GM18909 (cell line): Measurements from ENCODE around the gene DHDH.

Experiments
- ATAC-seq: cut with Tn5 transposase; IDR thresholded peaks from one replicate; pipeline ENCODE4 v1.9.1; 2021; ENCODE audit warnings: mild to moderate bottlenecking; ENCODE audit not compliant: unreplicated experiment, poor library complexity

Gene DHDH

DNA sequence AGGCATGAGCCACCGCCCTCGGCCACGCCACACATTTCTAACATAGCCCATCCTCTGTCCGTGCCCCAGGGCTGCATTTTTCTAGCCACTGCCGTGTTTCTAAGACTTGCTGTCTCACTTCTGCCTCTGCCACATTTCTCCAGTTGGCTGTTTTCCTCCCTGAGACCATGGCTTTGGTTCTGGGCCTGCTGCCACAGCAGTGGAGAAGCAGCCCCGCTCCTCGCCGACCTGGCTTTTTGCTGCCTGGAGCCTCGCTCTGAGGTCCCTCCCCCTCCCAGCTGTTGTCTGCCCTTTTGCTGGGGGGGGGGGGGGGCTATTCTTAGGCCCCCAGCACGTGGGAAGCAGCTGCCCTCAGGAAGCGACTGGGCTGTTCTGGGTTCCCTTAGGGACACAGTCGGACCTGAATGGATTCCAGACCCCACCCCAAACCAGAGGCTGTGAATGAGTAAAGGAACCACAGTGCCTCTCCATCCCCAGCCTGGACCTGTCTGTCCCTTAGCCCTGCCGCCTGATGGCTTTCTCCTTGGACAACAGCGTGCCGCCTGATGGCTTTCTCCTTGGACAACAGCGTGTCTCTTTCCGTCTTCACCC lies 56.3 kb downstream of the DHDH start:
- no peak for ATAC-seq

DNA sequence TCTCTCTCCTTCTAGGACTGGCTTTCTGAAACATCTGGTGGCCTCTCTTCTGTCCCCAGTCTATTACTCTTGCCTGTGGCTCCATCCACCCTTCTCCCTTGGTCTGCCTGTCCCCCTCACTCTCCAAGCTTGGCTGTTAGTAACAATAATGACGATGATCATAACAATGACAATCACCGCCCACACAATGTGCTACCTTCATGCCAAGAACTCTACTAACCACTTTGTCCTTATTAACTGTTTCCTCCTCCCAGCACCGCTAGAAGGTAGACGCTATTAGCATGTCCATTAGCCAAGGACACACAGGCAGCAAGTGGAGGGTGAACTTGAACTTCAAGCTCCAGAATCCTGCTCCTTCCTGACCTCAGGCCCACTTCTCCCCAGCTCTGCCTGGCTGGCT lies 56.9 kb downstream of the DHDH start:
- ATAC-seq = no peak

DNA sequence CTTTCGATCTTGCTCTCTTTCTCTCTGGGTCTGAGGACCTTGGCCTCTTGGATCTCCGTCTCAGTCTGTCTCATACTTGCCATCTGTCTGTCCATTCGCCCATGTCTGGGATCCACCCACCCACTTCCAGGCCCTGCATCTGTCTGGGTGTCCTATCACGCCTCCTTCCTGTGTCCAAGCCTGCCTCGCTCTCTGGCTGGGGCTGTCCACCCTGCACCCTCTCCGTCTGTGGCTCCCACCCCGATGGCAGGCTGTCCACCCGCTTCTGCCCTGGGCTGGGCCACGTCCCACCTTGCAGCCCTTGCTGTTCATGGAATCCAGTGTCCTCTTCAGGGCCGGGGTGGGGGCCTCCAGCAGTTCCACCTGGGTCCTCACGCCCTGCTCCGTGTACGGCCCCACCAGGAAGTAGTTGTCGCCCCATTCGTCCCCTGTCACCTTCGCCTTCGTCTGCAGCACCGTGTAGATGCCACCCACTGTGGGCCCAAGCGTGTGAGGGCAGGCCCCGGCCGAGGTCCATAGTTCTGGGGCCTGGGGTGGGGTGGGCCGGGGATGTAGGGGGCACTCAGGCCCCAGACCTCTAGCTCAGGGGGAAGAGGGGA lies 57.6 kb downstream of the DHDH start:
- ATAC-seq = no peak

DNA sequence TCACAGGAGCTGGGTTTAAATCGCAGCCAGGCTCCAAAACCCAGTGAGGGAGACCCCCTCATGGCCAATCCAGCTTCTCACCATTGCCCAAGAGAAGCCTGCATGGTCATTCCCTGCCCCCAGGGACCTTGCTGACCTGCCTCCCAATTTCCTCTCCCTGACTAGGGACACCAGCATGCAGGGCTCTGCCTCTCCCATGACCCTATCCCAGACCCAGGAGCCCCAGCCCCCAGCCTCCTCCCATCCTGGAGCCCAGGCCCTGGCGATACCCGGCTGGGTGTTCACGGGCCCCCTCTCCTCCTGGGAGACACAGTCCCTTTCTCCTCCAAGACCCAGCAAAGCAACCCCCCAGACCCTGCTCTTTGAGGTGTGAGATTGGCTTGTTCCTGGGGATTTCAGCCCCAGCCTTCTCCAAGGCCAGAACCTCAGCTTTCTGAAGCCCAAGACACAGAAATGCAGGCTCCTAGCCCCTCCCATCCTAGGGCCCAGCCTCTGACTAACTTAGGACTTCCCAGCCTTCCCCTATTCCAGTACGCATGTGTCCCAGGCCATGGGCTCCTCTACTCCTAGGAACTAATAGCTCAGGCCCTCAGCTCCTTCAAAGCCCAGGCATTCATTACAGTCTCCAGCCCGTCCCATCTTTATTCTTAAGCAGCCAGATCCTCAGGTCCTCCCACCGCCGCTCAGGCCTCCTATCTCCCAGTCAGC lies 58.5 kb downstream of the DHDH start:
- no peak for ATAC-seq

DNA sequence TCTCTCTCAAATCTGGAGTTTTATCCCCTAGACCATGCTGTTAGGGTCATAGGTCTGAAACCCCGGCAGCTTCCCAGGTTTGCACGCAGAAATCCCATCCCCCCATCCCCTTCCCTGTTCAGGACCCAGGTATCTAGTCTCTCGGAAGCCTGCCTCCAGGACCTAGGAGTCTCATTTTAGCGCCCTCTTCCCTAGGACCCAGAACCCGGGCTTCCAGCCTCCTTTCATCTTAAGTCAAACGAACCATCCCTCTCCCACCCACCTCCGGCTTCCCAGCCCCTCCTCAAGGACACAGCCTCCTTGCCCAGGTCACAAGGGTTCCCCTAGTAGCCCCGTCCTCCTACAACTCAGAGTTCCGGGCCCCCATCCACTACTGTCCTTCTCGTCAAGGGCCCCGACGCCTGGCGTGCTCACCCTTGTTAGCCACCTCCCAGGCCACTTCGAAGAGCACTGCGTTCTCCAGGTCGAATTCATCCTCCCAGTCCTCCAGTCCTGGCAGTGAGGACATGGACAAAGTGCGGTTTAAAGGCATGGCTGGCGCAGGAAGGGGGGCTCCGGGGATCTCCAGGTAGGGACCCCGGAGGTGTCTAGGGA lies 59.2 kb downstream of the DHDH start:
- ATAC-seq = peak; percentile 4

DNA sequence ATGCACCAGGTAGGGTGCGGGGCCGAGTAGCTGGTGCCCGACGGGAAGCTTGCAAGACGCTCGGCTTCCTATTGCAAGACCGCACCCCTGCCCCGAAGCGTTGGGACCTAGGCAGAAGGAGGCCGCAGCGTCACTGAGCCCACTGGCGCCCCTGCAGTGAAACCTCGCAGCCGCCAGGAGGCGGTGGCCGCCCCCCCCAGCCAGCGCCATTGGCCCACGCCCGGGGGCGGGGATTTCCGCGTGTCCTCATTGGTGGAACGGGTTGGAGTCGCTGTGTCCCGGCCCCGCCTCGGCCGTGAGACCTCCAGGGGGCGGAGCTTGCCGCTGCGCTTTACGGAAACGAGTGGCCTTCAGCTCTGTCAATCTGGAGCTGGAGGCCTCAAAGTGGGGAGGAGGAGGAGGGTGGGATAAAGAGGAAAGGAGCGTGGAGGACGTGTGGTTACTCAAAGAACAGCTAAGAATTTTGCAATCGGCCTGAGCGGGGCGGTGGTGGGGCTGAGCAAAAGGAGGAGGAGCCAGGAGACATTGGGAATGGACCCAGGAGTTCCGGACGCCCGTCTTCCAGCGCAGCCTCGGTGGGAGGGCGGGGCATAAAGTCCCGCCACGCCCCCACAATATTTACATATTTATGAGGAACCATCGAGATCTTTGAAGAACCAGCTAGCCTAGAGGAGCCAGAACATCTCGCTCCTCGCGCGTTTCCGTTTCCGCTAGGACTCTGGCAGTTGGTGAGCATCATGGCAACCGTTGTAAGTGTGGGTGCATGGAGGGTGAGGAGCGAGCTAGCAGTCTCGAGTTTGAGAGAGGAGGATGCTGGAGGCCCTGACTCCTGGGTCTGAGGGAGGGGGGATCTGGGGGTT lies 59.9 kb downstream of the DHDH start, which contains the start of the genes GYS1 and RUVBL2:
Gene GYS1, minus strand, starts transcription at position 135 of the 860 bp plus-strand sequence. CDS start 197 bp downstream, outside the sequence.
Gene RUVBL2, plus strand, starts transcription at position 713 of the 860 bp plus-strand sequence. Its CDS starts 25 bp downstream, at position 738.
- peak; percentile 87 for ATAC-seq

DNA sequence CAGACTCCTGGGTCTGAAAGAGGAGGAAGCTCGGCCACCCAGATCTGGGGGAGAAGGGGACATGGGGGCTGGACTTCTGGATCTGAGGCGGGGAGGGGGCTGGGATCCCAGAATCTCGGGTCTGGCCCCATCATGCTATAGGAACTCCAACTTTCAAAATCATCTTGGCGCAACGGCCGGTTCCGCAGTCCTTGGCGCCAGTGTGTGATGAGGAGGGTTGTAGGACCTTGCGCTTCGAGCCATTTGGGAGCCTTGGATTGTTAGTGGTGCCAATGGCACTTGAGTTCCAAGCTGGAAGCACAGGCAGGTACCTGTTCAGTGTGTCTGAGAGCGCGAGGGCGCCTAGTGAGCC lies 60.5 kb downstream of the DHDH start:
- no peak for ATAC-seq
